GM23338 (cell line): ENCODE data around the gene UBL7. TPM values are rescaled to one million over a fixed set of nuclear protein-coding genes. Genes with fewer than 3 reads are reported as not detected.

Source experiments
- ATAC-seq: fragments of 200-7000 bp; cut with Tn5 transposase; 3 replicates; pipeline ENCODE4 v1.9.1; 2020
- DNase-seq: peaks from one replicate; pipeline ENCODE4 v3.0.0-alpha.2; 2015; ENCODE audit warnings: low spot score
- H2AFZ ChIP-seq: fragments of 200-600 bp; sonication (generic); 2 replicates; pipeline ENCODE4 v1.8.0; 2016; ENCODE audit warnings: antibody characterized with exemption, mild to moderate bottlenecking, moderate library complexity
- H3F3A ChIP-seq: fragments of 200-600 bp; sonication (generic); replicated peaks from 2 replicates; pipeline ENCODE4 v1.8.0; 2017; ENCODE audit warnings: antibody characterized with exemption, mixed run types, low read depth
- H3K27ac ChIP-seq: fragments of 200-600 bp; sonication (generic); 2 replicates; pipeline ENCODE4 v1.6.1; 2016; ENCODE audit warnings: low read depth
- H3K27me3 ChIP-seq: fragments of 200-600 bp; sonication (generic); 2 replicates; pipeline ENCODE4 v1.8.0; 2016; ENCODE audit warnings: mild to moderate bottlenecking, mixed run types, moderate library complexity; ENCODE audit not compliant: insufficient read depth
- H3K36me3 ChIP-seq: fragments of 200-600 bp; sonication (generic); 2 replicates; pipeline ENCODE4 v1.8.0; 2016; ENCODE audit warnings: mild to moderate bottlenecking; ENCODE audit not compliant: insufficient read depth
- H3K4me1 ChIP-seq: fragments of 200-600 bp; sonication (generic); 2 replicates; pipeline ENCODE4 v1.8.0; 2016; ENCODE audit warnings: mild to moderate bottlenecking, moderate library complexity; ENCODE audit not compliant: insufficient read depth
- H3K4me2 ChIP-seq: fragments of 200-600 bp; sonication (generic); 2 replicates; pipeline ENCODE4 v1.7.1; 2017; ENCODE audit warnings: mixed run types
- H3K4me3 ChIP-seq: fragments of 200-600 bp; sonication (generic); 2 replicates; pipeline ENCODE4 v1.6.1; 2016; ENCODE audit warnings: mixed run types
- H3K79me2 ChIP-seq: fragments of 200-600 bp; sonication (generic); replicated peaks from 2 replicates; pipeline ENCODE4 v1.8.0; 2017; ENCODE audit warnings: mild to moderate bottlenecking; ENCODE audit not compliant: insufficient read depth
- H3K9me2 ChIP-seq: fragments of 200-600 bp; sonication (generic); 2 replicates; pipeline ENCODE4 v1.8.0; 2017; ENCODE audit not compliant: insufficient read depth
- H4K20me1 ChIP-seq: fragments of 200-600 bp; sonication (generic); replicated peaks from 2 replicates; pipeline ENCODE4 v1.8.0; 2017; ENCODE audit warnings: mild to moderate bottlenecking; ENCODE audit not compliant: insufficient read depth
- H3K27ac Mint-ChIP-seq: 2 replicates; pipeline ENCODE4 v1.8.0; 2020; ENCODE audit warnings: inconsistent platforms, mild to moderate bottlenecking, moderate library complexity, mixed read lengths
- H3K27me3 Mint-ChIP-seq: 3 replicates; pipeline ENCODE4 v1.8.0; 2022; ENCODE audit warnings: low read depth, mild to moderate bottlenecking, moderate library complexity, mixed read lengths, inconsistent platforms; ENCODE audit not compliant: insufficient read depth, poor library complexity
- H3K36me3 Mint-ChIP-seq: 3 replicates; pipeline ENCODE4 v1.8.0; 2021; ENCODE audit warnings: low read depth, mild to moderate bottlenecking, inconsistent platforms, moderate library complexity, mixed read lengths
- H3K4me1 Mint-ChIP-seq: 3 replicates; pipeline ENCODE4 v1.8.0; 2020; ENCODE audit warnings: mild to moderate bottlenecking, inconsistent platforms, mixed read lengths
- H3K4me3 Mint-ChIP-seq: 3 replicates; pipeline ENCODE4 v1.8.0; 2021; ENCODE audit warnings: moderate library complexity, mild to moderate bottlenecking, inconsistent platforms, mixed read lengths
- H3K9me3 Mint-ChIP-seq: 3 replicates; pipeline ENCODE4 v1.8.0; 2020; ENCODE audit warnings: moderate library complexity, mild to moderate bottlenecking, inconsistent platforms, mixed read lengths
- CREB1 ChIP-seq: fragments of 250-450 bp; sonication (Bioruptor Pico); IDR thresholded peaks from 2 replicates; pipeline ENCODE4 v1.5.0; 2020; ENCODE audit warnings: low read depth, mild to moderate bottlenecking, moderate library complexity
- CTCF ChIP-seq, 2 experiments: fragments of 200-600 bp in 1 of 2; sonication (generic) in 1 of 2; conservative IDR thresholded peaks; 2 replicates each; pipeline versions ENCODE4 v1.5.1 to v1.6.1; 2016 to 2017; ENCODE audit warnings: antibody characterized with exemption in 2 of 2, low read depth in 2 of 2, mild to moderate bottlenecking in 2 of 2, moderate library complexity in 1 of 2
- ETS1 ChIP-seq: IDR thresholded peaks from 2 replicates; pipeline ENCODE4 v1.6.1; 2016; ENCODE audit warnings: antibody characterized with exemption
- EZH2 ChIP-seq: fragments of 200-600 bp; sonication (generic); IDR thresholded peaks from one replicate; pipeline ENCODE4 v1.8.0; 2017; ENCODE audit warnings: antibody characterized with exemption, mild to moderate bottlenecking, low read depth; ENCODE audit not compliant: unreplicated experiment
- EZH2phosphoT487 ChIP-seq: fragments of 200-600 bp; sonication (generic); IDR thresholded peaks from one replicate; pipeline ENCODE4 v1.8.1; 2018; ENCODE audit warnings: antibody characterized with exemption; ENCODE audit not compliant: unreplicated experiment
- JUNB ChIP-seq: IDR thresholded peaks from one replicate; pipeline ENCODE4 v1.6.1; 2016; ENCODE audit warnings: antibody characterized with exemption; ENCODE audit not compliant: unreplicated experiment
- NANOG ChIP-seq: IDR thresholded peaks from 2 replicates; pipeline ENCODE4 v1.6.1; 2016; ENCODE audit warnings: antibody characterized with exemption, borderline replicate concordance
- POLR2AphosphoS5 ChIP-seq: IDR thresholded peaks from 2 replicates; pipeline ENCODE4 v1.6.1; 2016; ENCODE audit warnings: antibody characterized with exemption, low read depth
- REST ChIP-seq: IDR thresholded peaks from one replicate; pipeline ENCODE4 v1.6.1; 2018; ENCODE audit warnings: antibody characterized with exemption; ENCODE audit not compliant: unreplicated experiment
- STAT1 ChIP-seq: IDR thresholded peaks from one replicate; pipeline ENCODE4 v1.6.1; 2016; ENCODE audit warnings: antibody characterized with exemption; ENCODE audit not compliant: unreplicated experiment
- ZNF114 ChIP-seq: fragments of 250-450 bp; sonication (Bioruptor Pico); IDR thresholded peaks from 2 replicates; pipeline ENCODE4 v1.5.0; 2020; ENCODE audit warnings: mild to moderate bottlenecking, moderate library complexity
- ZNF331 ChIP-seq: fragments of 250-450 bp; sonication (Bioruptor Pico); IDR thresholded peaks from 2 replicates; pipeline ENCODE4 v1.5.0; 2020; ENCODE audit warnings: low read depth, mild to moderate bottlenecking, moderate library complexity
- ZNF462 ChIP-seq: fragments of 250-450 bp; sonication (Bioruptor Pico); IDR thresholded peaks from 2 replicates; pipeline ENCODE4 v1.5.0; 2020; ENCODE audit warnings: mild to moderate bottlenecking, moderate library complexity
- polyA plus RNA-seq: library from polyadenylated mRNA; unstranded; fragments of >200 nt; fragmentation: Nextera tagmentation; extraction: Ambion mirVana; gene quantifications from 2 replicates; pipeline ENCODE4 v1.2.1, GENCODE V29; 2016
- total RNA-seq: library from RNA; depleted of rRNA; stranded (reverse); fragments of >200 nt; shearing (Covaris generic); gene quantifications from 2 replicates; pipeline ENCODE4 v1.2.3, GENCODE V29; 2014

Gene UBL7
- total and polyA plus RNA-seq, 2 experiments from 2014 or later, result 73.7 to 99.2 TPM

GRCh38 chr15:74422652-74423430 is 38.1 kb downstream of the UBL7 start:
- peaks cover 21% of the 10 kb centered on the region for H3K79me2 ChIP-seq
- H3K27ac ChIP-seq, result no peak overlapping the region

More at GRCh38 chr15:74422652-74423430, 38.1 kb downstream of the UBL7 start:
- no peak overlapping the region for H3K4me3 ChIP-seq
- peaks cover 28% of the 10 kb centered on the region for H3K4me1 ChIP-seq
- TF ChIP-seq CREB1 (CRISPR knock-in tag) (no peak), NANOG (no peak), ZNF114 (CRISPR knock-in tag) (no peak), STAT1 (no peak), JUNB (no peak), ZNF331 (CRISPR knock-in tag) (no peak), ETS1 (no peak), REST (no peak), ZNF462 (CRISPR knock-in tag) (no peak), CTCF (conservative IDR thresholded peaks at IDR 0.05; ENCODE audit: low read depth in 2 of 2) (no peak), EZH2 (no peak), POLR2AphosphoS5 (no peak), EZH2phosphoT487 (no peak)
- no peaks in the 10 kb centered on the region for H3K9me2 ChIP-seq
- H4K20me1 ChIP-seq, result no peaks in the 10 kb centered on the region; the same call in none of the 2 replicates
- DNase-seq (peak; percentile 43), ATAC-seq (peak; percentile 46)
- no peak overlapping the region; the same call in 2 of the 3 replicates for H3K4me3 Mint-ChIP-seq
- H3K36me3 Mint-ChIP-seq, result no peaks in the 10 kb centered on the region; the same call in 2 of the 3 replicates
- H3K9me3 Mint-ChIP-seq, result no peaks in the 10 kb centered on the region
- no peaks in the 10 kb centered on the region for H3F3A ChIP-seq
- peaks cover 7% of the 10 kb centered on the region for H3K27me3 Mint-ChIP-seq
- no peaks in the 10 kb centered on the region for H3K36me3 ChIP-seq
- H3K27me3 ChIP-seq, result no peaks in the 10 kb centered on the region
- peak overlapping the region; percentile 48; the same call in 1 of the 2 replicates for H3K4me2 ChIP-seq
- peak overlapping the region; percentile 86 for H3K27ac Mint-ChIP-seq
- peaks cover 41% of the 10 kb centered on the region for H3K4me1 Mint-ChIP-seq
- H2AFZ ChIP-seq, result no peak overlapping the region
